WTC11 (cell line): ENCODE results near the gene DCP1B. TPM values are rescaled to one million over a fixed set of nuclear protein-coding genes. Genes with fewer than 3 reads are reported as not detected.

Experiments
- ATAC-seq: fragments of 200-7000 bp; cut with Tn5 transposase; 2 replicates; pipeline ENCODE4 v1.10.0; 2021; ENCODE audit warnings: mild to moderate bottlenecking, moderate library complexity
- CTCF ChIA-PET: fragments of 300-600 bp; sonication (Branson Sonifier 250); formaldehyde crosslinking; loops from one replicate; lab custom pipeline; 2021; ENCODE audit warnings: antibody characterized with exemption; lab: Charles Lee
- POLR2A ChIA-PET: fragments of 350-600 bp; sonication (Branson Sonifier 250); formaldehyde crosslinking; loops from one replicate; lab custom pipeline; 2021; ENCODE audit warnings: antibody characterized with exemption; lab: Charles Lee
- DNase-seq: peaks from one replicate; pipeline ENCODE4 v3.0.0; 2021; ENCODE audit warnings: low spot score
- H3K27ac Mint-ChIP-seq: 2 replicates; pipeline ENCODE4 v1.8.0; 2021; ENCODE audit warnings: mixed read lengths
- H3K27me3 Mint-ChIP-seq: 2 replicates; pipeline ENCODE4 v1.8.0; 2021; ENCODE audit warnings: low read depth, mild to moderate bottlenecking, moderate library complexity, mixed read lengths
- H3K36me3 Mint-ChIP-seq: 2 replicates; pipeline ENCODE4 v1.8.0; 2021; ENCODE audit warnings: mixed read lengths
- H3K4me1 Mint-ChIP-seq: 2 replicates; pipeline ENCODE4 v1.8.0; 2022; ENCODE audit warnings: mixed read lengths
- H3K4me3 Mint-ChIP-seq: 2 replicates; pipeline ENCODE4 v1.8.0; 2021; ENCODE audit warnings: mild to moderate bottlenecking, moderate library complexity, mixed read lengths
- H3K9me3 Mint-ChIP-seq: 2 replicates; pipeline ENCODE4 v1.8.0; 2021; ENCODE audit warnings: mixed read lengths
- ATF2 ChIP-seq: sonication (generic); formaldehyde crosslinking; IDR thresholded peaks from 2 replicates; pipeline ENCODE4 v1.8.1; 2022; ENCODE audit warnings: low read depth, missing genetic modification reagents, borderline replicate concordance
- CBFB ChIP-seq: sonication (generic); formaldehyde crosslinking; IDR thresholded peaks from 2 replicates; pipeline ENCODE4 v1.8.1; 2022; ENCODE audit warnings: mild to moderate bottlenecking, low read depth, missing genetic modification reagents
- CREB1 ChIP-seq: sonication (generic); formaldehyde crosslinking; IDR thresholded peaks from 2 replicates; pipeline ENCODE4 v1.8.0; 2023; ENCODE audit warnings: mild to moderate bottlenecking, missing genetic modification reagents
- CREM ChIP-seq: sonication (generic); formaldehyde crosslinking; IDR thresholded peaks from 2 replicates; pipeline ENCODE4 v1.8.1; 2022; ENCODE audit warnings: mild to moderate bottlenecking, missing genetic modification reagents, moderate library complexity
- E2F5 ChIP-seq: sonication (generic); formaldehyde crosslinking; IDR thresholded peaks from 2 replicates; pipeline ENCODE4 v1.8.1; 2022; ENCODE audit warnings: mild to moderate bottlenecking, moderate library complexity, missing genetic modification reagents
- EMX1 ChIP-seq: fragments of 250-450 bp; sonication (Bioruptor Pico); IDR thresholded peaks from 2 replicates; pipeline ENCODE4 v1.8.0; 2021; ENCODE audit warnings: mild to moderate bottlenecking
- NFATC4 ChIP-seq: fragments of 250-450 bp; sonication (Bioruptor Pico); IDR thresholded peaks from 2 replicates; pipeline ENCODE4 v1.9.0; 2021; ENCODE audit warnings: mild to moderate bottlenecking
- NFE2L1 ChIP-seq: sonication (generic); formaldehyde crosslinking; IDR thresholded peaks from 2 replicates; pipeline ENCODE4 v1.8.1; 2023; ENCODE audit warnings: missing genetic modification reagents
- NR1H2 ChIP-seq: sonication (generic); formaldehyde crosslinking; IDR thresholded peaks from 2 replicates; pipeline ENCODE4 v1.9.0; 2021; ENCODE audit warnings: mild to moderate bottlenecking, moderate library complexity, missing genetic modification reagents
- SMAD4 ChIP-seq: sonication (generic); formaldehyde crosslinking; IDR thresholded peaks from 2 replicates; pipeline ENCODE4 v1.8.0; 2022; ENCODE audit warnings: mild to moderate bottlenecking, missing genetic modification reagents
- SOX15 ChIP-seq: fragments of 250-450 bp; sonication (Bioruptor Pico); IDR thresholded peaks from 2 replicates; pipeline ENCODE4 v1.9.0; 2021; ENCODE audit warnings: mild to moderate bottlenecking
- TP53 ChIP-seq: sonication (generic); formaldehyde crosslinking; IDR thresholded peaks from 2 replicates; pipeline ENCODE4 v1.8.1; 2023; ENCODE audit warnings: mild to moderate bottlenecking, missing genetic modification reagents
- ZMAT4 ChIP-seq: fragments of 250-450 bp; sonication (Bioruptor Pico); IDR thresholded peaks from 2 replicates; pipeline ENCODE4 v1.9.0; 2021; ENCODE audit warnings: mild to moderate bottlenecking
- ZNF138 ChIP-seq: sonication (generic); formaldehyde crosslinking; conservative IDR thresholded peaks from 2 replicates; pipeline ENCODE4 v1.8.1; 2022; ENCODE audit warnings: mild to moderate bottlenecking, moderate library complexity, missing genetic modification reagents
- ZNF263 ChIP-seq: sonication (generic); formaldehyde crosslinking; IDR thresholded peaks from 2 replicates; pipeline ENCODE4 v1.8.1; 2022; ENCODE audit warnings: low read depth, mild to moderate bottlenecking, moderate library complexity, missing genetic modification reagents
- ZNF317 ChIP-seq: sonication (generic); formaldehyde crosslinking; IDR thresholded peaks from 2 replicates; pipeline ENCODE4 v1.8.1; 2023; ENCODE audit warnings: low read depth, mild to moderate bottlenecking, moderate library complexity, missing genetic modification reagents, borderline replicate concordance
- ZNF396 ChIP-seq: fragments of 250-450 bp; sonication (Bioruptor Pico); IDR thresholded peaks from 2 replicates; pipeline ENCODE4 v1.8.0; 2021; ENCODE audit warnings: mild to moderate bottlenecking, moderate library complexity, borderline replicate concordance
- total RNA-seq: library from RNA; stranded (reverse); gene quantifications from 3 replicates; pipeline ENCODE4 v1.2.3, GENCODE V29; 2021
- TF ChIP-seq, protein P1 (sequence below): sonication (generic); formaldehyde crosslinking; IDR thresholded peaks from 2 replicates; pipeline ENCODE4 v1.8.1; 2023; ENCODE audit warnings: mild to moderate bottlenecking, missing genetic modification reagents, borderline replicate concordance
- TF ChIP-seq, protein P2 (sequence below): fragments of 250-450 bp; sonication (Bioruptor Pico); IDR thresholded peaks from 2 replicates; pipeline ENCODE4 v1.9.0; 2021; ENCODE audit warnings: mild to moderate bottlenecking
- TF ChIP-seq, protein P3 (sequence below): fragments of 250-450 bp; sonication (Bioruptor Pico); IDR thresholded peaks from 2 replicates; pipeline ENCODE4 v1.8.0; 2021; ENCODE audit warnings: mild to moderate bottlenecking
- TF ChIP-seq, protein P4 (sequence below): fragments of 200-600 bp; IDR thresholded peaks from 2 replicates; pipeline ENCODE4 v1.8.0; 2022; ENCODE audit warnings: antibody characterized with exemption

The DCP1B gene
- total RNA-seq, 1 experiment from 2014 or later = 25.1 TPM

DNA sequence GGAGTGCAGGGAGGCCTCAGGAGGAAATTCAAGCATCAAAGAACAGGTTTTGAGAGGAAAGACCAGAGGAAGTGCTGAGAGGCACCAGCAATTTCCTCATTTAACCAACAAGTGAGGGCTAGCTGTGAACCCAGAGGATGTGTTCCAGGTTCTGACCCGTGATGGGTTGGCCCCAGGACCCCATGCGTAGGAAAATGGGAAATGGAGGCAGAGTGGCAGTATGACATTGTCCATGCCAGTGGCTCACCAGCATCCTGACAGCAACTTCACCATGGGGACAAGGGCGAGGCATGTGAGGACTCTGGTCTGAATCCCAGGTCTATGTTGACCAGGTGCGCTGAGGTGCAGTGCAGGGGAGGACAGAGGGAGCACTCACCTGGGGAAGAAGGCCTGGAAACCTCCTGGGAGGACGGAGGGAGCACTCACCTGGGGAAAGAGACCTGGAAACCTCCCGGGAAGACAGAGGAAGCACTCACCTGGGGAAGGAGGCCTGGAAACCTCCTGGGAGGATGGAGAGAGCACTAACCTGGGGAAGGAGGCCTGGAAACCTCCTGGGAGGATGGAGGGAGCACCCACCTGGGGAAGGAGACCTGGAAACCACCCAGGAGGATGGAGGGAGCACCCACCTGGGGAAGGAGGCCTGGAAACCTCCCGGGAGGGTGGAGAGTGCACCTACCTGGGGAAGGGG, 79.1 kb downstream of the DCP1B start:
- peak overlapping the region; percentile 60; the same call in 1 of the 2 replicates for H3K27ac Mint-ChIP-seq
- H3K4me3 Mint-ChIP-seq = no peak overlapping the region
- no peak for ATAC-seq
- TF ChIP-seq ZNF263 (peak; percentile 75), ZNF138 (no peak), ZMAT4 (CRISPR knock-in tag) (no peak), TP53 (CRISPR knock-in tag) (no peak), NFATC4 (CRISPR knock-in tag) (no peak), SOX15 (CRISPR knock-in tag) (no peak)
- H3K4me1 Mint-ChIP-seq = no peaks in the 10 kb centered on the region
- POLR2A ChIA-PET = no interaction called here
- no peaks in the 10 kb centered on the region for H3K36me3 Mint-ChIP-seq
- CTCF ChIA-PET = interaction anchor here (1.8 kb wide), 1 partner anchor 15 kb away, joined by 8 read pairs; no protein-coding TSS in a partner anchor
- H3K27me3 Mint-ChIP-seq = 0 out of 2 replicates have a peak, but pooled peaks cover 2% of the 10 kb centered on the region
- no peaks in the 10 kb centered on the region for H3K9me3 Mint-ChIP-seq
- DNase-seq = no peak

DNA sequence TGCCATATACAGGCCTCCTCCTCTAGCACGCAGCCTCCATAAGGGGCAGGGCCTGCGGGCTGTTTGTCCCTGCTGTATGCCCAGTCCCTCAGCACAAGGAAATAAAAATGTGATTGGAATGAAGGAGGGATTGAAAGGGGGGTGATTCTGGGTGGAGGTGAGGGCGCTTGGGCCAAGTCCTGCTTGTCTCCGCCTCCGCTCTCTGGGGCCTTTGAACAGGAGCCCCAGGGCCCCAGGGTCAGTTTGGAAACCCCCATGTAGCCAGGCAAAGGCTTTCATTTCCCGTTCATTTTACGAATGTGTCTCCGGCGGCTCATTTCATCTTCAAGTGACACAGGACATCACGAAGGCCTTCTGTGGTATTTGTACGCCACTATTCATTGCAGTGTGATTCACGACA, 81.3 kb downstream of the DCP1B start:
- peaks cover 6% of the 10 kb centered on the region; the same call in 1 of the 2 replicates for H3K4me1 Mint-ChIP-seq
- no peak overlapping the region for H3K4me3 Mint-ChIP-seq
- no peaks in the 10 kb centered on the region for H3K9me3 Mint-ChIP-seq
- H3K27ac Mint-ChIP-seq = no peak overlapping the region
- 0 out of 2 replicates have a peak, but pooled peaks cover 2% of the 10 kb centered on the region for H3K27me3 Mint-ChIP-seq
- DNase-seq (no peak), ATAC-seq (no peak)
- POLR2A ChIA-PET = no interaction called here
- CTCF ChIA-PET = no interaction called here
- H3K36me3 Mint-ChIP-seq = no peaks in the 10 kb centered on the region
- TF ChIP-seq, protein P1, sequence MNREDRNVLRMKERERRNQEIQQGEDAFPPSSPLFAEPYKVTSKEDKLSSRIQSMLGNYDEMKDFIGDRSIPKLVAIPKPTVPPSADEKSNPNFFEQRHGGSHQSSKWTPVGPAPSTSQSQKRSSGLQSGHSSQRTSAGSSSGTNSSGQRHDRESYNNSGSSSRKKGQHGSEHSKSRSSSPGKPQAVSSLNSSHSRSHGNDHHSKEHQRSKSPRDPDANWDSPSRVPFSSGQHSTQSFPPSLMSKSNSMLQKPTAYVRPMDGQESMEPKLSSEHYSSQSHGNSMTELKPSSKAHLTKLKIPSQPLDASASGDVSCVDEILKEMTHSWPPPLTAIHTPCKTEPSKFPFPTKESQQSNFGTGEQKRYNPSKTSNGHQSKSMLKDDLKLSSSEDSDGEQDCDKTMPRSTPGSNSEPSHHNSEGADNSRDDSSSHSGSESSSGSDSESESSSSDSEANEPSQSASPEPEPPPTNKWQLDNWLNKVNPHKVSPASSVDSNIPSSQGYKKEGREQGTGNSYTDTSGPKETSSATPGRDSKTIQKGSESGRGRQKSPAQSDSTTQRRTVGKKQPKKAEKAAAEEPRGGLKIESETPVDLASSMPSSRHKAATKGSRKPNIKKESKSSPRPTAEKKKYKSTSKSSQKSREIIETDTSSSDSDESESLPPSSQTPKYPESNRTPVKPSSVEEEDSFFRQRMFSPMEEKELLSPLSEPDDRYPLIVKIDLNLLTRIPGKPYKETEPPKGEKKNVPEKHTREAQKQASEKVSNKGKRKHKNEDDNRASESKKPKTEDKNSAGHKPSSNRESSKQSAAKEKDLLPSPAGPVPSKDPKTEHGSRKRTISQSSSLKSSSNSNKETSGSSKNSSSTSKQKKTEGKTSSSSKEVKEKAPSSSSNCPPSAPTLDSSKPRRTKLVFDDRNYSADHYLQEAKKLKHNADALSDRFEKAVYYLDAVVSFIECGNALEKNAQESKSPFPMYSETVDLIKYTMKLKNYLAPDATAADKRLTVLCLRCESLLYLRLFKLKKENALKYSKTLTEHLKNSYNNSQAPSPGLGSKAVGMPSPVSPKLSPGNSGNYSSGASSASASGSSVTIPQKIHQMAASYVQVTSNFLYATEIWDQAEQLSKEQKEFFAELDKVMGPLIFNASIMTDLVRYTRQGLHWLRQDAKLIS = no peak
- no peak for TF ChIP-seq EMX1 (CRISPR knock-in tag)
- no peak for TF ChIP-seq TP53 (CRISPR knock-in tag)
- no peak for TF ChIP-seq ZNF317
- TF ChIP-seq, protein P2, sequence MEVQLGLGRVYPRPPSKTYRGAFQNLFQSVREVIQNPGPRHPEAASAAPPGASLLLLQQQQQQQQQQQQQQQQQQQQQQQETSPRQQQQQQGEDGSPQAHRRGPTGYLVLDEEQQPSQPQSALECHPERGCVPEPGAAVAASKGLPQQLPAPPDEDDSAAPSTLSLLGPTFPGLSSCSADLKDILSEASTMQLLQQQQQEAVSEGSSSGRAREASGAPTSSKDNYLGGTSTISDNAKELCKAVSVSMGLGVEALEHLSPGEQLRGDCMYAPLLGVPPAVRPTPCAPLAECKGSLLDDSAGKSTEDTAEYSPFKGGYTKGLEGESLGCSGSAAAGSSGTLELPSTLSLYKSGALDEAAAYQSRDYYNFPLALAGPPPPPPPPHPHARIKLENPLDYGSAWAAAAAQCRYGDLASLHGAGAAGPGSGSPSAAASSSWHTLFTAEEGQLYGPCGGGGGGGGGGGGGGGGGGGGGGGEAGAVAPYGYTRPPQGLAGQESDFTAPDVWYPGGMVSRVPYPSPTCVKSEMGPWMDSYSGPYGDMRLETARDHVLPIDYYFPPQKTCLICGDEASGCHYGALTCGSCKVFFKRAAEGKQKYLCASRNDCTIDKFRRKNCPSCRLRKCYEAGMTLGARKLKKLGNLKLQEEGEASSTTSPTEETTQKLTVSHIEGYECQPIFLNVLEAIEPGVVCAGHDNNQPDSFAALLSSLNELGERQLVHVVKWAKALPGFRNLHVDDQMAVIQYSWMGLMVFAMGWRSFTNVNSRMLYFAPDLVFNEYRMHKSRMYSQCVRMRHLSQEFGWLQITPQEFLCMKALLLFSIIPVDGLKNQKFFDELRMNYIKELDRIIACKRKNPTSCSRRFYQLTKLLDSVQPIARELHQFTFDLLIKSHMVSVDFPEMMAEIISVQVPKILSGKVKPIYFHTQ (CRISPR knock-in tag) = no peak
- TF ChIP-seq, protein P3, sequence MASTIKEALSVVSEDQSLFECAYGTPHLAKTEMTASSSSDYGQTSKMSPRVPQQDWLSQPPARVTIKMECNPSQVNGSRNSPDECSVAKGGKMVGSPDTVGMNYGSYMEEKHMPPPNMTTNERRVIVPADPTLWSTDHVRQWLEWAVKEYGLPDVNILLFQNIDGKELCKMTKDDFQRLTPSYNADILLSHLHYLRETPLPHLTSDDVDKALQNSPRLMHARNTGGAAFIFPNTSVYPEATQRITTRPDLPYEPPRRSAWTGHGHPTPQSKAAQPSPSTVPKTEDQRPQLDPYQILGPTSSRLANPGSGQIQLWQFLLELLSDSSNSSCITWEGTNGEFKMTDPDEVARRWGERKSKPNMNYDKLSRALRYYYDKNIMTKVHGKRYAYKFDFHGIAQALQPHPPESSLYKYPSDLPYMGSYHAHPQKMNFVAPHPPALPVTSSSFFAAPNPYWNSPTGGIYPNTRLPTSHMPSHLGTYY = no peak
- no peak for TF ChIP-seq NR1H2 (CRISPR knock-in tag)
- TF ChIP-seq NFE2L1 (CRISPR knock-in tag) = no peak
- TF ChIP-seq, protein P4, sequence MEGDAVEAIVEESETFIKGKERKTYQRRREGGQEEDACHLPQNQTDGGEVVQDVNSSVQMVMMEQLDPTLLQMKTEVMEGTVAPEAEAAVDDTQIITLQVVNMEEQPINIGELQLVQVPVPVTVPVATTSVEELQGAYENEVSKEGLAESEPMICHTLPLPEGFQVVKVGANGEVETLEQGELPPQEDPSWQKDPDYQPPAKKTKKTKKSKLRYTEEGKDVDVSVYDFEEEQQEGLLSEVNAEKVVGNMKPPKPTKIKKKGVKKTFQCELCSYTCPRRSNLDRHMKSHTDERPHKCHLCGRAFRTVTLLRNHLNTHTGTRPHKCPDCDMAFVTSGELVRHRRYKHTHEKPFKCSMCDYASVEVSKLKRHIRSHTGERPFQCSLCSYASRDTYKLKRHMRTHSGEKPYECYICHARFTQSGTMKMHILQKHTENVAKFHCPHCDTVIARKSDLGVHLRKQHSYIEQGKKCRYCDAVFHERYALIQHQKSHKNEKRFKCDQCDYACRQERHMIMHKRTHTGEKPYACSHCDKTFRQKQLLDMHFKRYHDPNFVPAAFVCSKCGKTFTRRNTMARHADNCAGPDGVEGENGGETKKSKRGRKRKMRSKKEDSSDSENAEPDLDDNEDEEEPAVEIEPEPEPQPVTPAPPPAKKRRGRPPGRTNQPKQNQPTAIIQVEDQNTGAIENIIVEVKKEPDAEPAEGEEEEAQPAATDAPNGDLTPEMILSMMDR = no peak
- no peak for TF ChIP-seq CREB1 (CRISPR knock-in tag)
- no peak for TF ChIP-seq SMAD4 (CRISPR knock-in tag)
- TF ChIP-seq E2F5 (CRISPR knock-in tag) = no peak
- TF ChIP-seq CBFB (CRISPR knock-in tag) = no peak
- no peak for TF ChIP-seq CREM (CRISPR knock-in tag)
- no peak for TF ChIP-seq ZNF396 (CRISPR knock-in tag)
- TF ChIP-seq ATF2 (CRISPR knock-in tag) = no peak
